HEK293T (cell line): ENCODE data around the gene CNOT2.

ENCODE experiments used
- ARNT ChIP-seq: fragments of 450-650 bp; IDR thresholded peaks from 2 replicates; pipeline ENCODE4 v1.6.1; 2017; ENCODE audit warnings: mild to moderate bottlenecking
- BHLHE40 ChIP-seq: fragments of 450-650 bp; IDR thresholded peaks from 2 replicates; pipeline ENCODE4 v1.6.1; 2016; ENCODE audit warnings: mild to moderate bottlenecking, moderate library complexity, borderline replicate concordance
- ELF4 ChIP-seq: fragments of 450-650 bp; IDR thresholded peaks from 2 replicates; pipeline ENCODE4 v1.6.1; 2017; ENCODE audit warnings: antibody characterized with exemption
- SP1 ChIP-seq: fragments of 450-650 bp; IDR thresholded peaks from 2 replicates; pipeline ENCODE4 v1.6.1; 2017

- TF ChIP-seq SP1 (no peak), BHLHE40 (no peak), ARNT (no peak), ELF4 (no peak)
Measured at GRCh38 chr12:70194076-70194475, 49.2 kb upstream of the CNOT2 start.
